Endothelial cell of umbilical vein (primary cell): Measurements from ENCODE around the gene CTSL. TPM values are rescaled to one million over a fixed set of nuclear protein-coding genes. Genes with fewer than 3 reads are reported as not detected.
A peak's percentile ranks its signal among the peaks of the same experiment; 100 is the strongest.

ENCODE experiments used
- BruUV-seq: library from RNA; stranded (reverse); fragments of 400-500 nt; replicated peaks from 2 replicates; lab custom pipeline; 2021; lab: Mats Ljungman, UMichigan
- CTCF ChIA-PET: fragments of 300-600, 350-600 bp; sonication (Branson Sonifier 250); formaldehyde crosslinking; loops from one replicate; lab custom pipeline; 2021; ENCODE audit warnings: antibody characterized with exemption, inconsistent platforms; lab: Charles Lee
- POLR2A ChIA-PET: fragments of 300-600, 350-600 bp; sonication (Branson Sonifier 250); formaldehyde crosslinking; loops from one replicate; lab custom pipeline; 2021; ENCODE audit warnings: antibody characterized with exemption, inconsistent platforms; lab: Charles Lee
- DNase-seq: peaks from one replicate; pipeline ENCODE4 v3.0.0-alpha.2; 2011; ENCODE audit warnings: low read depth, low spot score
- FAIRE-seq: peaks from 2 replicates; lab custom pipeline; 2011; peaks lifted over from hg19 to GRCh38; lab: Jason Lieb, UNC
- H2AFZ ChIP-seq: 2 replicates; pipeline ENCODE4 v1.6.0; 2012; ENCODE audit warnings: low read depth, low read length, control low read depth, inconsistent platforms
- H3K27ac ChIP-seq: 2 replicates; pipeline ENCODE4 v1.5.1; 2011; ENCODE audit warnings: low read depth, mild to moderate bottlenecking, control low read depth, low read length, moderate library complexity; ENCODE audit not compliant: insufficient read depth
- H3K27me3 ChIP-seq, 2 experiments: 2 replicates each; pipeline versions ENCODE4 v1.6.0 to v1.6.1; 2011; ENCODE audit warnings: low read length in 2 of 2, mixed read lengths in 1 of 2; ENCODE audit not compliant: control insufficient read depth in 2 of 2, insufficient read depth in 2 of 2
- H3K36me3 ChIP-seq, 2 experiments: 2 replicates in 1 of 2; 3 replicates in 1 of 2; pipeline ENCODE4 v1.5.1; 2011; ENCODE audit warnings: low read length in 2 of 2, mild to moderate bottlenecking in 1 of 2, moderate library complexity in 1 of 2; ENCODE audit not compliant: control insufficient read depth in 2 of 2, insufficient read depth in 2 of 2; ENCODE audit errors: extremely low read depth in 1 of 2
- H3K4me1 ChIP-seq: 3 replicates; pipeline ENCODE4 v1.5.1; 2011; ENCODE audit warnings: mild to moderate bottlenecking, low read length; ENCODE audit not compliant: control insufficient read depth, insufficient read depth; ENCODE audit errors: extremely low read depth
- H3K4me2 ChIP-seq: 2 replicates; pipeline ENCODE4 v1.6.1; 2011; ENCODE audit warnings: low read length, control low read depth, mixed read lengths; ENCODE audit not compliant: insufficient read depth
- H3K4me3 ChIP-seq, 3 experiments: fragments of 200-600 bp in 1 of 3; sonication (generic), shearing (Covaris generic) in 1 of 3; replicated peaks in 1 of 3; 2 replicates each; pipeline ENCODE4 v1.5.1; 2011 to 2016; ENCODE audit warnings: control low read depth in 3 of 3, low read length in 3 of 3, mild to moderate bottlenecking in 2 of 3, inconsistent platforms in 1 of 3, low read depth in 1 of 3, moderate library complexity in 1 of 3; ENCODE audit not compliant: insufficient read depth in 1 of 3
- H3K79me2 ChIP-seq: 2 replicates; pipeline ENCODE4 v1.6.0; 2012; ENCODE audit warnings: low read length, inconsistent platforms; ENCODE audit not compliant: control insufficient read depth, insufficient read depth
- H3K9ac ChIP-seq: replicated peaks from 2 replicates; pipeline ENCODE3; 2011; ENCODE audit warnings: low read length, control low read depth; ENCODE audit not compliant: insufficient read depth; ENCODE audit errors: extremely low read depth
- H3K9me1 ChIP-seq: replicated peaks from 3 replicates; pipeline ENCODE4 v1.6.0; 2011; ENCODE audit warnings: mild to moderate bottlenecking, low read length; ENCODE audit not compliant: control insufficient read depth, insufficient read depth; ENCODE audit errors: extremely low read depth
- H3K9me3 ChIP-seq: replicated peaks from 2 replicates; pipeline ENCODE4 v1.5.1; 2012; ENCODE audit warnings: low read length, inconsistent platforms; ENCODE audit not compliant: control insufficient read depth, insufficient read depth
- H4K20me1 ChIP-seq: replicated peaks from 2 replicates; pipeline ENCODE3; 2011; ENCODE audit warnings: mild to moderate bottlenecking, low read length; ENCODE audit not compliant: control insufficient read depth, insufficient read depth; ENCODE audit errors: extremely low read depth
- EZH2 ChIP-seq: IDR thresholded peaks from 2 replicates; pipeline ENCODE4 v1.6.1; 2012; ENCODE audit warnings: borderline replicate concordance, low read depth, mild to moderate bottlenecking, moderate library complexity, low read length, inconsistent platforms; ENCODE audit not compliant: severe bottlenecking
- FOS ChIP-seq: IDR thresholded peaks from 2 replicates; pipeline ENCODE4 v1.6.1; 2011; ENCODE audit warnings: mild to moderate bottlenecking, low read length, moderate library complexity, borderline replicate concordance; ENCODE audit not compliant: insufficient read depth
- GATA2 ChIP-seq: IDR thresholded peaks from 2 replicates; pipeline ENCODE4 v1.7.0; 2011; ENCODE audit warnings: low read depth, mild to moderate bottlenecking, moderate library complexity, mixed read lengths, low read length; ENCODE audit not compliant: insufficient read length, insufficient read depth
- JUN ChIP-seq: IDR thresholded peaks from 2 replicates; pipeline ENCODE4 v1.6.1; 2011; ENCODE audit warnings: borderline replicate concordance, low read depth; ENCODE audit not compliant: insufficient read length, insufficient read depth
- MAX ChIP-seq: IDR thresholded peaks from 2 replicates; pipeline ENCODE4 v1.6.1; 2011; ENCODE audit not compliant: insufficient read depth, insufficient read length
- MYC ChIP-seq: IDR thresholded peaks from one replicate; pipeline ENCODE4 v1.6.1; 2011; ENCODE audit warnings: mild to moderate bottlenecking, low read depth, low read length
- POLR2A ChIP-seq: IDR thresholded peaks from 2 replicates; pipeline ENCODE4 v1.6.1; 2012; ENCODE audit warnings: low read depth, mild to moderate bottlenecking, control low read depth, low read length
- POLR2AphosphoS5 ChIP-seq: IDR thresholded peaks from 2 replicates; pipeline ENCODE4 v1.6.1; 2012; ENCODE audit warnings: low read depth, mild to moderate bottlenecking, control low read depth, low read length, moderate library complexity; ENCODE audit not compliant: insufficient read depth
- dilution Hi-C: fragments of 300-500 bp; cut with MboI; formaldehyde crosslinking; loops from one replicate; pipeline ENCODE4 v1.15.0; 2019; ENCODE audit warnings: low sequenced_read_pairs; ENCODE audit not compliant: extremely low pct_ligation_motif_present
- intact Hi-C: fragments of 100-400 bp; cut with micrococcal nuclease; formaldehyde crosslinking; loops from one replicate; pipeline ENCODE4 v1.10.0; 2022
- polyA plus RNA-seq, 4 experiments: library from polyadenylated mRNA; depleted of rRNA in 3 of 4; stranded (reverse) in 3 of 4; unstranded in 1 of 4; fragments of >200 nt; gene quantifications; 2 replicates each; pipeline versions ENCODE4 v1.2.1 to v1.2.3, GENCODE V29; 2011 to 2012; ENCODE audit warnings: missing spikeins in 1 of 4
- total RNA-seq: library from RNA; stranded (reverse); gene quantifications from 2 replicates; pipeline ENCODE4 v1.2.3, GENCODE V29; 2021
- TF ChIP-seq, protein P1 (sequence below), 2 donors: IDR thresholded peaks; 1 replicate in 1 of 2; 2 replicates in 1 of 2; pipeline ENCODE4 v1.5.1; 2011; ENCODE audit warnings: low read length in 2 of 2, mild to moderate bottlenecking in 2 of 2, moderate library complexity in 2 of 2, control low read depth in 1 of 2, inconsistent platforms in 1 of 2, low read depth in 1 of 2; ENCODE audit not compliant: insufficient read depth in 1 of 2; ENCODE audit errors: extremely low read depth in 1 of 2

The CTSL gene
- total and polyA plus RNA-seq, 2 donors (not counting 3 experiments of a cell fraction or from before 2014, with no cell fraction given), result 98.4 to 107 TPM

DNA sequence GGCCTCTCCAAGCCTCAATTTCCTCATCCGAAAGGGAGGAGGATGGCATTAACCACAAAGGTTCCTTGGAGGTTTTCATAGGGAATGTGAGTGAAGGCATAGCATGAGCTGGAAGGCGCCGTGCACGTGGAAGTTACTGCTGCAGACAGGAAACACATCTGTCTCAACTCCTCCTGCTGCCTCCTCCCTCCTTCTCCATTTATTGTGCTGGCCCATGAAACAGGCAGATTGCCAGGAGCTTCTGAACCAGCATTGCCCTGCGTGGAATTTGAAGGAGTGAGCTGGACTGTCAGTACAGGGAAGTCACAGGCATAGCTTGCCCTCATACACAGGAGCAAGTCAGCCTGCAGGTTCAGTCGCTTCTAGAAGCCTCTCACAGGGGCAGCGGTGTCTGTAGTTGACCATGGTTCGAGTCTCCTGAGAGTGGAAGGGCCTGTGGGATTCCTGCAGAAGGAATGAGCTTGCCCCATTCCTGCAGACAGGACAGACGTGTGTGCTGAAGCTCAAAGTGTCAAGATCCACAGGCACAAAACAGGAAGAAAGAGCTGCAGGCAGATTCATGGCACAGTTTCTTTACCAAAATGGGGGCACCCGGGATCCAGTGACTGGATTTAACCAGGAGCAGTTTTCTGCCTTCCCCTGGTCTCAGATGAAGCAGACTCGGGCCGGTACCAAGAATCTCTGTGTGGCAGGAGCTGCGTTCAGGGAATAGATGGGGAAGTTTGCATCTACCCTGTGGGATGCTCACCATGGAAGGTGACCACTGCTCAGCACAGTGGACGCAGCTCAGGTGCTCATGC lies 48.7 kb upstream of the CTSL start:
- Histone ChIP-seq H4K20me1 (no peaks in the 10 kb centered on the region), H3K9ac (no peak overlapping the region), H2AFZ (no peak overlapping the region), H3K4me3 (no peak overlapping the region), H3K79me2 (no peaks in the 10 kb centered on the region), H3K36me3 (peaks cover 0 to 29% of the 10 kb centered on the region in 2 experiments), H3K4me1 (no peaks in the 10 kb centered on the region), H3K9me3 (no peaks in the 10 kb centered on the region), H3K27ac (no peak overlapping the region), H3K9me1 (no peaks in the 10 kb centered on the region), H3K27me3 (no peaks in the 10 kb centered on the region), H3K4me2 (no peak overlapping the region)
- dilution Hi-C loops (no loop called here), intact Hi-C loops (no loop called here)
- DNase-seq, result peak; percentile 50
- TF ChIP-seq MYC, result no peak
- TF ChIP-seq MAX, result peak; percentile 51
- no peak for TF ChIP-seq JUN
- BruUV-seq, result no TSS peak
- ChIA-PET CTCF (interaction anchor here (0.8 to 2.7 kb wide), 13 partner anchors 8 to 1189 kb away, joined by 3 to 35 read pairs (median 4); partner anchors contain the start of gene DAPK1), POLR2A (no interaction called here)
- FAIRE-seq, result peak; percentile 50

DNA sequence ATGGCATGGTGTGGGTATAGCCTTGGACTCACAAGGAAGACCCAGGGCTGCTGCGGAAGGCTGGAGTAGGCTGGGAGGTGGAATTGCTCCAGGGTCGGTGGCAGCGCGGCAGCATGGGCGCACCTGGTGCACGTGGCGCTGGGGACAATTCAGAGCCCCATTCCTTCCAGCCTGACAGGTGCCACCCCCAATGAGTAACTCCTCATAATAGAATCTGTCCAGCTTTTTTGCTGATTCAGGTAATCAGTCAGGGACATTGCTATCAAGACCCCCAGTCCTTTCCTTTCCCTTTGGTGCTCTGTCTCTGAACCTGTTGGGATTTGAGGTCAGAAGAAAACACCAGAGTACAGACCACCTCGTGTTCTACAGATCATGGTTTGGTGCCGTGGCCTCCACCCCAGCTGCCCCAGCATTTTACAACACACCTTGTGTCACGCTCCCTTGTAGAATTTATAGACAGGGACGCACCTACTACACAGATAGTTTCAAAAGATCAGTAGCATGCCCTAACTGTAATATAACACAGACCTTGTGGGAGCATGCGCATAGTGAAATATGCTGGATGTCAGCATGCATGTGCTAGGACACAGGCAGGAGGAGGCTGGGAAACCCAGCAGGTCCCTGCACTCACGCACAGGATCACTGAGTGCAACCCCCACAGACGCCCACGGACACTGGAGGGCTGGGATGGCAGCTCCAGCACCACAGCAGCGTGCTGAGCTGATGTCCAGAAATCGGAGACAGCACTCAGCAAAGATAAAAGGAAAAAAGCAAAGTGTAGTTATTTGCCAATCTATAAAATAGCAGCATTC lies 47.9 kb upstream of the CTSL start:
- no peak overlapping the region for H3K9ac ChIP-seq
- dilution Hi-C loops (no loop called here), intact Hi-C loops (loop anchor here (1.0 kb wide), 1 partner anchor 135 kb away; no protein-coding TSS in a partner anchor)
- H3K4me3 ChIP-seq, result no peak overlapping the region
- FAIRE-seq (no peak), DNase-seq (no peak)
- H3K9me3 ChIP-seq, result no peaks in the 10 kb centered on the region
- H3K27me3 ChIP-seq, result no peaks in the 10 kb centered on the region
- peaks cover 0 to 25% of the 10 kb centered on the region in 2 experiments for H3K36me3 ChIP-seq
- no peaks in the 10 kb centered on the region for H4K20me1 ChIP-seq
- no peaks in the 10 kb centered on the region for H3K79me2 ChIP-seq
- no TSS peak for BruUV-seq
- H3K4me1 ChIP-seq, result no peaks in the 10 kb centered on the region
- H3K4me2 ChIP-seq, result no peak overlapping the region
- no peak overlapping the region for H3K27ac ChIP-seq
- no peak overlapping the region for H2AFZ ChIP-seq
- POLR2A ChIA-PET, result no interaction called here
- H3K9me1 ChIP-seq, result no peaks in the 10 kb centered on the region
- CTCF ChIA-PET, result interaction anchor here (0.8 to 2.7 kb wide), 10 partner anchors 9 to 1190 kb away, joined by 3 to 35 read pairs (median 4); partner anchors contain the start of gene DAPK1
- TF ChIP-seq GATA2 (no peak), FOS (no peak), JUN (no peak), POLR2AphosphoS5 (no peak), POLR2A (no peak), MYC (no peak), EZH2 (no peak), MAX (no peak)
- TF ChIP-seq, protein P1, sequence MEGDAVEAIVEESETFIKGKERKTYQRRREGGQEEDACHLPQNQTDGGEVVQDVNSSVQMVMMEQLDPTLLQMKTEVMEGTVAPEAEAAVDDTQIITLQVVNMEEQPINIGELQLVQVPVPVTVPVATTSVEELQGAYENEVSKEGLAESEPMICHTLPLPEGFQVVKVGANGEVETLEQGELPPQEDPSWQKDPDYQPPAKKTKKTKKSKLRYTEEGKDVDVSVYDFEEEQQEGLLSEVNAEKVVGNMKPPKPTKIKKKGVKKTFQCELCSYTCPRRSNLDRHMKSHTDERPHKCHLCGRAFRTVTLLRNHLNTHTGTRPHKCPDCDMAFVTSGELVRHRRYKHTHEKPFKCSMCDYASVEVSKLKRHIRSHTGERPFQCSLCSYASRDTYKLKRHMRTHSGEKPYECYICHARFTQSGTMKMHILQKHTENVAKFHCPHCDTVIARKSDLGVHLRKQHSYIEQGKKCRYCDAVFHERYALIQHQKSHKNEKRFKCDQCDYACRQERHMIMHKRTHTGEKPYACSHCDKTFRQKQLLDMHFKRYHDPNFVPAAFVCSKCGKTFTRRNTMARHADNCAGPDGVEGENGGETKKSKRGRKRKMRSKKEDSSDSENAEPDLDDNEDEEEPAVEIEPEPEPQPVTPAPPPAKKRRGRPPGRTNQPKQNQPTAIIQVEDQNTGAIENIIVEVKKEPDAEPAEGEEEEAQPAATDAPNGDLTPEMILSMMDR (IDR thresholded peaks at IDR 0.05; ENCODE audit: extremely low read depth in 1 of 2, insufficient read depth in 1 of 2, low read depth in 1 of 2, low read length in 2 of 2), result no peak
